GM21367 (cell line): Measurements from ENCODE around the gene GPR68.
"Not testable (repeated sequence)": the region's sequence is repeated elsewhere in the genome, so short reads cannot be mapped to it uniquely, and the experiment has no call there.

Experiments used
- ATAC-seq: cut with Tn5 transposase; IDR thresholded peaks from one replicate; pipeline ENCODE4 v1.9.1; 2021; ENCODE audit not compliant: unreplicated experiment

Gene GPR68

DNA sequence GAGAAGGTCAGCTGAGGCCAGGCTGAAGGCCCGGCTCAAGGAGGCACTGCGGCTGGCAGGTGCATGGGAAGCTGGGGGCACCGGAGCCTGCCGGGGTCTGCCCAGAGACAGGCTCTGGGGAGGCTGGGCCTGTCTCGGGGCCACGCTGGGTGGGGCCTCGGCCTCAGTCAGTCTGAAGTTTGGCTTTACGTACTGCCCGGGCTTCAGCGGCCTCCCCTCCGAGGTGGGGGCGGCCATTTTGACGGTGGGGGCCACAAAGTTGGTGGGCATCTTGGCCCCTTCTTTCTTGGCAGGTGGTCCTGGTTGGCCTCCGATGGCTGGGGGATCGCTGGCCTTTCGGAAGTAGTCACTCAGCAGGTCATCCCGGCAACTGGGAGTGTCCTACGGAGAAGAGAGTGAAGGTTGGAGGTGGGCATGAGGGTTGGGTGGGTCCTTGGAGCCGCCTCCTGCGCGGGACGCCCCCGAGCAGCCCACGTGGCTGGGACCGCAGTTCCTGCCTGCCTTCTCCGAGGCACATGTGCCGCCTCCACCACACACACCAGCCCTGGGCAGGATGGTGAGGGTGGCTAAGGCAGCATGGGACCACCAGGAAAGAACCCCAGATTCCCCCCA, 28.9 kb upstream of the GPR68 start:
- no peak for ATAC-seq

DNA sequence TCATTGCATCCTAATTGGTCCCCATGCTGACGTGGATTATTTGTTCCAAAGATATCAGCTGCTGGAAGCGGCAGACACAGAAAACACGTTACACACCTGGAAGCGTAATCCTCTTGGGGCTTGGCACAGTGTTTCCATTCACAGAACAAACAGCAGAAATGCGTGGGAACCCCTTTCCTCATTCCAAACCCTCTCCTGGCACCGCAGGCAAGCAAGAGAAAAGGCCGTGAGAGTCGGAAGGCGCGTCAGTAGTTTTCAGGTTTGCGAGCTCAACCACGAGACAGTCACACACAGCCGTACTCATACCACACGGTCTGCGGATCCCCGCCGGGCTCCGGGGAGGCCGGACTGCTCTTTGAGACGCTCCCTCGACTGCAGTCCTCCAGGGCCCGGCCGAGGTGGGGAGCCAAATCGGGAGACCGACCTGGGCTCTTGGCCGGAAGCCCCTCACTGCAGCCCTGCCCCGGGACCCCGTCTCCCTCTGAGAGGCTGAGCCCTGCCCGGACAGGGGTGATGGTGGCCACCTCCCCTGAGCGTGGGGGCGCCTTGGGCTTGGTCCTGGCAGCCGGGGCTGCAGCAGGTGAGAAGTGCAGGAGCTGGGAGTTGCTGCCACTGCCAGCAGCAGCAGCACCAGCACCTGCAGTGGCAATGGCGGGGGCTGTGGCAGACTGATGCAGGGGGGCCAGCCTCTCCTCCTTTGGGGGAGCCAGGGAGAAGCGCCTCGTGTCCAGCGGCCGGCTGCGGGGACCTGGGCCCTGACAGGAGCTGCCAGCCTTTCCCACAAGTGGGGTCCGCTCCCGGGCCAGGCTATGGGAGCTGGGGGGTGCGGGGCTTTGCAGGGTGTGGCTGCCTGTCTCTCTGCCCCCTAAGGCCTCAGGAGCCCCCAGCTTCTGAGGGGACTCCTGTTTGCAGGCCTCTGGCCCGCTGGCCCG, 28.1 kb upstream of the GPR68 start:
- ATAC-seq: no peak

DNA sequence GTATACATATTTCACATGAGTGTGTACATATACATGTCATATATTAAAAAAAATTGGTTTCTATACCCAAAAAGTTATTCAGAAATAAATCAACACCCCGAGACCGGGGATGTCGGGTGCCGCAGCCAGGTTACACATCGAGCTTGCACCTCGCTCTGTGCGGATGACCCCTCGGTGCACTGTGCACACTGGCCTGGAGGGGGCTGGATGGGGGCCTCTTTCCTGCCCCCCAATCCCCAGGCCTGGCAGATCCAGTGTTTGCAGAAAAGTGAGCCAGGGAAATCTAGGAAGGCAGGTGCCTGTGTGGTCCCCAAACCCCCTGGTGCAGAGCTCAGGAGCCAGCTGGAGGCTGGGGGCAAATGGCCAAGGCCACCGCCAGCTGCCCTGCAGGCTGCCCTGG, 27.1 kb upstream of the GPR68 start:
- ATAC-seq: no peak

DNA sequence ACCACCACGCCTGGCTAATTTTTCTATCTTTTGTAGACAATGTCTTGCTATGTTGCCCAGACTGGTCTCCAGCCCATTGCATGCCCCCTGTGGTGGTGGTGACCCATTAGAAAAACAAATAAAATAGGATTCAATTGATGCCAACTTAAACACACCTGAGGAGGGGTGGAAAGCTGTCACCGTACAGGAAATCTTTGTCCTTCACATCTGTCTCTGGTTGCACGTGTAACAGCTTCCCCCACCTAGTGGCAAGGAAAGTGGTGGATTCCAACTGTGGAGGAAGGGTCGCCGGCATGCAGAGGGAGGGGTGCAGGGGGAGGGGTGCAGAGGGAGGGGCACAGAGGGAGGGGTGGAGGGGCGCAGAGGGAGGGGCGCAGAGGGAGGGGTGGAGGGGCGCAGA, 26.1 kb upstream of the GPR68 start:
- no peak for ATAC-seq

DNA sequence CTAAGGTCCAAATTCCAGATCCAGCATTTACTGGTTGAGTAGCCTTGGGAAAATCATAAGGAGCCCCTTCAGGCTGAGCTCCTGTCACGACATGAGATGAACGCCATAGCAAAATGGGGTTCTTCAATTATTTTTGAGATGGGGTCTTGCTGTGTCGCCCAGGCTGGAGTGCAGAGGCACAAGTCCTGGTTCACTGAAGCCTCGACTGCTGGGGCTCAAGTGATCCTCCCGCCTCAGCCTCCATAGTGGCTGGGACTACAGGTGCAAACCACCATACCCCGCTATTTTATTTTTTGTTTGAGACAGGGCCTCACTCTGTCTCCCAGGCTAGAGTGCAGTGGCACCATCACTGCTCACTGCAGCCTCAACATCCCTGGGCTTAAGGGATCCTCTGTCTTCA, 25.7 kb upstream of the GPR68 start:
- ATAC-seq: no peak

DNA sequence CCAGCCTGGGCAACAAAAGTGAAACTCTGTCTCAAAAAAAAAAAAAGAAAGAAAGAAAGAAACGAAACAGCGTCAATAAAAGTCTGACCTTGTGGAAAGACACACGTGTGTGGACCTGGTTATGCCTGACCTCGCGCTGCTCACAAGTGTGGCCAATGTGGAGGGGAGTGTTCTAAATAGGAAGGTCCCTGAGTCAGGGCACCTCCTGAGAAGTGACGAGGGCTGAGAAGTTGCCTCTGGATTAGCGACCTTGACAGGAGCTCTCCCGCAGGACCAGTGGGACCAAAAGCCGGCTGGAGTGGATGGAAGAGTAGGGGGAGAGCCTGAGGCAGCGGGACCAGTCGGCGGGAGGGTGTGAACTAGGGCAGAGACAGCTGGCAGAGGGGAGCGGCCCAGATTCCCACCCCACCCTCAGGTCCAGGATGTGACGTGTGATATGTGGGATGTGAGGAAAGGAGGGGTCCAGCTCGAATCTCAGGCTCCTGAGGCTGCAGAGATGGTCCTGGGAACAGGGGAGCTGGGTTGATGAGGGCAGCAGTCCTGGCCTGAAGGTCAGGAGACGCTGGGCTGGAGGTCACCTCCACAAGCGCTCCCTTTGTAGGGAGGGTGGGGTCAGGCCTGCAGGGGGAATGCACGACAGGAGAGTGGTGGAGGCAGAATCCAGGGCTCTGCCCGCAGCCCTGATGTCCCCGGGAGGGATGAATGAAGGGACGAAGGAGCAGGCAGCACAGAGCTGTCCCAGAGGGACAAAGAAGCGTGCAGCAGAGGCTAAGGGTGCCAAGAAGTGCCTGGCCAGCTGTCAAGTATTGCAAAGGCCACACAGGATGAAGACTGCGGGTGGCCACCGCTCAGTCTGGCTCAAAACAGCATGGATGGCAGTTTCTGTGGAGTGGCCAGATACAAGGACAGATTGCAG, 24.8 kb upstream of the GPR68 start:
- no peak for ATAC-seq

DNA sequence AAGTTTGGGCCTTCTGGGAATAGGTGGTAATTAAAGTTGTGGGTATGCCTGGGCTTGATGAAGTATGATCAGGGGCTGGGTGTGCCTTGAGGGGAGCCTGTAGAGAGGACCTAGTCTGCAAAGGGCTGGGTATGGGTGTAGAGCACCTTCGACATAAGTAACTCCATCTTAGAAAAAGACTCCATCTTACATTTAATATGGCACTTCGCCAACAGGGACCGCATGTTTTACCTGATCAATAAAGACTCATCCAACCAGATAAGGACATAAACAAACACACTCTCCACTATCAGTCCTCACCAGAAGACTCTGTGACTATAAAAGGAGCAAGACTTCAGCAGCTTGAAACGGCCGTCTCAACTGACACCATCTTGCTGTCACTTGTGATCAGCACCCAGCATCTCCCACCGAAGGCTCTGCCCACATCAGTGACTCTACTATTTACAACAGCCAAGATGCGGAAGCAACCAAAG, 23.5 kb upstream of the GPR68 start:
- ATAC-seq: no peak

DNA sequence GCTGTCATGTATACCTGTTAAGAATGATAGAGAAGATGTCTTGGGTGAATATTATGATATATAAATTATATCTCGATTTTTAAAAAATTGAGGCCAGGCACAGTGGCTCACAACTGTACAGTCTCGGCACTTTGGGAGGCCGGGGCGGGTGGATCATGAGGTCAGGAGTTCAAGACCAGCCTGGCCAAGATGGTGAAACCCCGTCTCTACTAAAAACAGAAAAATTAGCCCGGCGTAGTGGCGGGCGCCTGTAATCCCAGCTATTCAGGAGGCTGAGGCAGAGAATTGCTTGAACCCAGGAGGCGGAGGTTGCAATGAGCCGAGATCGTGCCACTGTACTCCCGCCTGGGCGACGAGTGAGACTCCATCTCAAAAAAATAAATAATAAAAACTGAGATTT, 21.8 kb upstream of the GPR68 start:
- not testable (repeated sequence) for ATAC-seq

DNA sequence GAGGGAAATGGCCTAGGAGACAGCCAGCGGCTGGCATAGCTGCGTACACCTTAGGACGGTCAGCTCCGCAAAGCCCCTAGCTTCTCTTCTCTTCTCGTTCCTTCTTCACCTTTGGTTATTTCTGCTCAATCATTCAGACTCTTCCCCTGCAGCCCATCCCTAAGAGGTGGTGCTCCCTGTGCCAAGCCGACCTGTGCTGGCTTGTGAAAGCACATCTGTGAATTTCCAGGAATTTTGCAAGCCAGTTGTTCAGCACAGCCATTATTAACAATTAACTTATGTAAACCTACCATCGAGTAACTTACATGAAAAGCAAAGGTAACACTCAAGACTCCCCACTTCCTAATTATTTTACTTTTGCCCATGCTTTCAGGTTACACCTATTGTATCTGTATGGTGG, 20.9 kb upstream of the GPR68 start:
- no peak for ATAC-seq

DNA sequence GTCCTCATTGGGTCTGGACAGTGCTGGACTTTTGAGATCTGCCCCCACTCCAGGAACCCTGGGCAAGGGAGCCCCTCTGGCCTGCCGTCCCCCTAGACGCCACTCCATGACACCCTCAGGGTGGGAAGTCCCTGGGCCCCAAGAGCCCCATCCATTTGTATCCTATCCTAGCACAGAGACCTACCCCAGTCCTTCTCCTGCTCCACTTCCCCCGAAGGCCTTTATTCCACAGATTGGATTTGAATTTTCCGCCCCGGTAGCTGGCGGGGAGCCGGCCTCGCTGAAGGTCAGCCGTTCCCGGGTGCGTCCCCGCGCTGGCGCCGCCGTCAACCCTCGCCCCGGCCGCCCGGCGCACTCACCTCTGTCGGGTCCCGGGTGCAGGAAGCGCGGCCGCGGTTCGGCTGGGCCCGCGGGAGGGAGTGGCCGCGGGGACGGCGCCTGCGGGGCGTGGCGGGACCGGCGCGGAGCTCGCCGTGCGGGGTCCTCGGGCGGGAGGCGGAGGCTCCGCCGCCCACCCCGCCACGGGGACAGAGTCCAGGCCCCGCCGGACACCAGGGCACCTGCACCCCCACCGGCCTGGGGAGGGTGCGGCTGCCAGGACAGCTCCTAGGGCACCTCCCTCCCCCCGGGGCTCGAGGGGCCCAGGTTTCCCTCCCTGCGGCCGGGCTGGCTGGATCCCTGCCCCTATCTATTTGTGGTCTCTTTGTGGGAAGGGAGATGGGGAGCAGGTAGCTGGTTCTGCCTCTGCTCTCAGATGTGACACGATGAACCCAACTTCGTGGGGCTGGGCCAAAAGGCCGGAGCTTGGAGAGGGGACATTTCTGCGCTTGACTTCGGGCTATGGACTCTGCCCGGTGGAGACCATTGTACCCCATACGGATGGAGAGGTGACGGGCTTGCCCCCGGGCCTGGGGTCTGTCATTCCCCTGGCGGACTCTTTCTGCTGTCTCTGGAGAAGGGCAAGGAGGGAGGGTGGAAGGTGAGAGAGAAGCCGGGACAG, 19.9 kb upstream of the GPR68 start:
- no peak for ATAC-seq

DNA sequence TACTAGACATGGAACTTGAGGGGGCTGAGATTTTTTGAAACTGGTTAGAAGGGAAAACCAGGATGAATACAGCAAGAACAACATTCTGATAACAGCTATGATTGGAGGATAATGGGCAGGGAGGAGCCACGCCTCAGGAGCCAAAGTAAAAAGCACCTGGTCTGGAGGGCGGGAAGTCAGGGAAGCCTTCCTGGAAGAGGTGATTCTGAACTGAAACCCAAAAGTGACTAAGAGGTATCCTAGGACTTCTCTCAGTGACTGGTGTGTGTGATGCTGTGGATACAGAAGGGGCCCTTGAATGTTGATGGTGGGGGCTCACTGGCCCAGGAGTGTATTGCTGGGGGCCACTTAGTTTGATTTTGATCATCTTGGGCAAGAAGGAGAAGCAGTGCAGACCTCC, 18.8 kb upstream of the GPR68 start:
- ATAC-seq: no peak

DNA sequence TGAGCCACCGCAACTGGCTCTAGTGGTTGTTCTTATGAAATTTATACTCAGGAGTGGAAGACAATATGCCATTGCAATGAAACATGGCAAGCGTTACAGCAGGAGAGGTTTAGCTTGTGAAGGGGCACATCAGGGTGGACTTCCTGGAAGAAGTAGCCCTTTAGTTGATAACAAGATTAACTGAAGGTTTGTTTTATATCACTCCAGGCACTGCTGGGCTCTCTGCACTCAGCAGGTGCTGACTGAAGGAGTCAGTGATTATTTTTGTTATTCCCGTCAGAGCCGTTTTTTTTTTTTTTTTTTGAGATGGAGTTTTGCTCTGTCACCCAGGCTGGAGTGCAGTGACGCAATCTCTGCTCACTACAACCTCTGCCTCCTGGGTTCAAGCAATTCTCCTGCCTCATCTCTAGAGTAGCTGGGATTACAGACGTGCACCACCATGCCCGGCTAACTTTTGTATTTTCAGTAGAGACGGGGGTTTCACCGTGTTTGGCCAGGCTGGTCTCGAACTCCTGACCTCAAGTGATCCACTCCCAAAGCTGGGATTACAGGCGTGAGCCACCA, 17.6 kb upstream of the GPR68 start:
- no peak for ATAC-seq

DNA sequence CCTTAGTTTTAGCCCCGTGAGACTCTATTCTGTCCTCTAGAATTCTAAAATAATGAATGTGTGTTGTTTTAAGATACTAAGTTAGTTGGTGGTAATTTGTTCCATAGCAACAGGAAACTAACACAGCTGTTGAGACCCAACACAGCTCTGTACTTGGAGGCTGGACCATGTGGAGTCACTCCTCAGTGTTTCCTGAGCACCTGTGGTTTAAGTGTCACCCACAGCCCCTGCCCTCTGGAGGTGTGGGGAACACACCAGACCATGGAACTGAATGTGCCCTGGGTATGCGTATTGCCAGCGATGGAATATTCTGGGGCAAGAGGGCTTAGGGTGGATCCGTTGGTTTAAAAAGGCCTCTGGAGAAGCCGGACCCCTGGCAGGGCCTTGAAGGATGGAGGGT, 16.6 kb upstream of the GPR68 start:
- ATAC-seq: no peak

DNA sequence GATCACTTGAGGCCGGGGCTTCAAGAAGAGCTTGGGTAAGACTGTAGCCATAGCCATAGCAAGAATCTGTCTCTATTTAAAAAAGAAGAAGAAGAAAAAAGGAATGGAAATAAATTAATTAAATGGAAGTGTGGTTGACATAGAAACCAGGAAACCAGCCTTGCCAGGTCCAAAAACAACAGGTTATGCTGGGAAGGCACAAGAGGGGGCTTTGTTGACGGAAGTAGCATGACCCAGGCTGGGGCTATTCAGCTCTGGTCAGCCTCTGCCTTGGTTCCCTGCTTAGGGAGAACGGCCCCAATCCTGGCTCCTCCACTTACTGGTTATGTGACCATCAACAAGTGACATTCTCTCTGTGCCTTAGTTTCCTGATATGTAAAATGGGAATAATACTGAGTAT, 14.4 kb upstream of the GPR68 start:
- no peak for ATAC-seq

DNA sequence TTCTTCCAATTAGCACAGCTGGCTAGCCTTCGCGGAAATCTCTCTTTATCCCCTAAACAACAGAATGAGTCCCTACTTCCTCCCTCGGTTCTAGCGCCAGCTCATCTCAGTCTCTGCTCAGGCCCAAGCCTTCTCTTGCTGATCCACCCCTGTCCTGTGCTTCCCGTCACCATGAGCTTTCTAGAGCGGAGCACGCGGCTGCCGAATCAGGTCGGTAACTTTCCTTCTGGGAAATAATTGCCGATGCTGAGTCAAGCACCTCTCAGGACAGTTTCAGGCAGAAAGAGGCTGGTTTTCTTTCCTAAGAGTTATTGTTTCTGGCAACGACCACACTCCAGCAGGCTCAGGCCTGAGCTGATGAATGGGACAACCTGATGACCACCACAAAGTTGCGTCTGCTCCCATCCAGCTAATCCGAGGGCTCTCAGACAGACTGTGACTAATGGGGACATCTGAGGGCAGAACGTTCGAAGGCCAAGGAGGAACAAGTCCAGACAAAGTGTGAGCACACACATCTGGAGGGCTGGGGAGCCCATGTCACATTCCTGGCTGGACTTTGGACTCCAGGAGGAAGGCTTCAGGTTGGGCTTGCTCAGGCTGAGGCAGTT, 13.6 kb upstream of the GPR68 start:
- no peak for ATAC-seq

DNA sequence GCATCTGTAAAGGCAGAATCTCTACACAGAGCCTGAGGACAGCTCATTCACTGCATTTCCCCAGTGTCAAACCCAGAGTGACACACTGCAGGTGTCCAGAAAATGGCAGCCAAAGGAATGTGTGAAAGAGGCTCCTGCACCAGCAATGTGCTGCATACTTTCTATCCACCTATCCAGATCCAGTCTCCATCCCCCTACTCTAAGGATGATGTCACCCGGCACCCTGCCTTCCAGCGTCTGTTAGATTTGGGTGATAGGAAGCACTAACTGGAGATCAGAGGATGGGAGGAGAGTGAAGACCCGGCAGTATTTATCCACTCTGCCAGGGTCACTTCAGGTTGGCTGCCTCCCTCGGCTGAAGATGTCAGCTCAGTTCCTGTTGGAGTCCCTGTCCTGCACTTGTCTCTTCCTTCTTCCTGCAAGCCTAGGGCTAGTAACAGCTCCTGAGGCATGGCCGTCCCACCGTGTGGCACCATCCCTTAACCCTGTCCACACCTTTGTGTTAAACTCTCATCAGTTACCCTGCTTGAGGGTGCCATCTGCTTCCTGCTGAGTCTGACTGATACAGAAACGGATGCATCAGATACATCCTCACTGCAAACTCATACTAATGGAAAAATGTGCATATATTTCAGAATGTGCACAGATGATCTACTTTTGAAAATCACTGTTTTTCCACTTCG, 13.0 kb upstream of the GPR68 start:
- no peak for ATAC-seq

DNA sequence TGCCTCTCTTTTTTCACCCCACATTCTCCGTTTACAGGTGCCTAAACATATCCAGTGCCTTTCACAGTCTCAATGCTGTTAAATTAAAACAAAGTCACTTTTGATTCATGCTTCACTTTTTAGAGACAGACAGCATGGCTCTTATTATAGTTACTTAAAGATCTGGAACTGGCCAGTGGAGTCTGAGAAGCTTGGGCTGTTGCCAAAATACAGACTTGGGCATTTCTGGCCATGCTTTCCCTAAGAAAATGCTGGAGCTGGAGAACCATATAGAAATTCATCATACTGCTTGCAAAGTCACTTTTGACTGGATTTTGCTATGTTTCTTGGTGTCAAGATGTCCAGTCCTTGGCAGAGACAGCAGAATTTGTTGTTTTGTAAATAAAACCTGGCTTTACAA, 12.2 kb upstream of the GPR68 start:
- ATAC-seq: no peak

DNA sequence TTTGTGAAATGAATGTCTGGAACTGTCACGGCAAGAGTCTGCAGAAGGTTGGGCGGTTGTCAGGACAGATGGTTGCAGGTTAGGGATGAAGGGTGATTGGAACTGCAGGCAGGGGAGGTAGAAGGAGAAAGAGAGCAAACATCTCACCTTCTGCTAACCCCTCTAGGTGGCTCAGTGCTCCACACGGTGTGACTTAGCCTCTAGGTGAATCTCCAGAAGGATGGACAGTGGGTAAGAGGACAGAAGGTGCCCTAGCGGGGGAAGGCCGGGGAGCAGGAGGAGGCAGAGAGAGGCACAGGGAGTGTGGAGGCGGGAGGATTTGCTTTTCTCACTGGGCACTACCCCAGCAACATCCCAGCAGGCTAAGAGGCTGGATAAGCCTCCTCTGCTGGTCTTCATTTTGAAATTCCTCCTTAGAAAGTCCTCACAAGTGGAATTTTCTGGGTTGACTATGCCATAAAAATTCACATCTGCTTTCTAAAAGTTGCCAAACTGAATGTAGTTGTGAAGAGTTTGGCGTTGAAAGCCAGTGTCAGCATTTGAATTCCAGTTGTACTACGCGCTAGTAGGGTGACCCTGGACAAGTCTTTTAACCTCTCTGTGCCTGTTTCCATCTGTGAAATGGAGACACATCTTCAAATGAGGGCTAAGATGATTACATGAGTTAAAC, 10.7 kb upstream of the GPR68 start:
- no peak for ATAC-seq
